ACC112 (cell line): Measurements from ENCODE around the gene MYBPH.

Experiments used
- H2AFZ ChIP-seq: fragments of 200-600 bp; sonication (generic); one replicate; pipeline ENCODE4 v1.6.0; 2017; ENCODE audit warnings: antibody characterized with exemption, low read length; ENCODE audit not compliant: unreplicated experiment
- H3K27ac ChIP-seq: fragments of 200-600 bp; sonication (generic); 2 replicates; pipeline ENCODE4 v1.5.1; 2014; ENCODE audit warnings: low read depth, mild to moderate bottlenecking, antibody characterized with exemption, low read length, moderate library complexity
- H3K27me3 ChIP-seq: fragments of 200-600 bp; sonication (generic); 2 replicates; pipeline ENCODE4 v1.6.1; 2014; ENCODE audit warnings: mild to moderate bottlenecking, antibody characterized with exemption, low read length, moderate library complexity, mixed read lengths; ENCODE audit not compliant: insufficient read depth
- H3K36me3 ChIP-seq: fragments of 200-600 bp; sonication (generic); 2 replicates; pipeline ENCODE4 v1.6.1; 2016; ENCODE audit warnings: mild to moderate bottlenecking, antibody characterized with exemption, low read length, moderate library complexity, mixed read lengths; ENCODE audit not compliant: insufficient read depth
- H3K4me1 ChIP-seq: fragments of 200-600 bp; sonication (generic); one replicate; pipeline ENCODE4 v1.6.1; 2016; ENCODE audit warnings: low read length, mixed read lengths; ENCODE audit not compliant: insufficient read depth, unreplicated experiment, control insufficient read depth
- H3K4me3 ChIP-seq: fragments of 200-600 bp; sonication (generic); 2 replicates; pipeline ENCODE4 v1.5.1; 2014; ENCODE audit warnings: mild to moderate bottlenecking, low read depth, low read length
- H3K79me2 ChIP-seq: fragments of 200-600 bp; sonication (generic); one replicate; pipeline ENCODE4 v1.6.0; 2016; ENCODE audit warnings: low read length; ENCODE audit not compliant: control insufficient read depth, unreplicated experiment, insufficient read depth

Gene MYBPH

DNA sequence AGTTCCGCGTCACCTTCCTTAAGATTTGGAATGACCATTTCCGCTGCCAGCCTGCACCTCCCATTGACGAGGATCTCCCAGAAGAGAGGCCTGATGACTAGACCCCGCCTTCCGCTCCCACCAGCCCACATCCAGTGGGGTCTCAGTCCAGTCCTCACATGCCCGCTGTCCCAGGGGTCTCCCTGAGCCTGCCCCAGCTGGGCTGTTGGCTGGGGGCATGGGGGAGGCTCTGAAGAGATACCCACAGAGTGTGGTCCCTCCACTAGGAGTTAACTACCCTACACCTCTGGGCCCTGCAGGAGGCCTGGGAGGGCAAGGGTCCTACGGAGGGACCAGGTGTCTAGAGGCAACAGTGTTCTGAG is 9.8 kb downstream of the MYBPH start:
- Histone ChIP-seq H3K27me3 (no peaks in the 10 kb centered on the region), H3K4me1 (peaks cover 5% of the 10 kb centered on the region), H3K27ac (no peak overlapping the region), H2AFZ (no peak overlapping the region), H3K36me3 (no peaks in the 10 kb centered on the region), H3K79me2 (no peaks in the 10 kb centered on the region), H3K4me3 (no peak overlapping the region)

DNA sequence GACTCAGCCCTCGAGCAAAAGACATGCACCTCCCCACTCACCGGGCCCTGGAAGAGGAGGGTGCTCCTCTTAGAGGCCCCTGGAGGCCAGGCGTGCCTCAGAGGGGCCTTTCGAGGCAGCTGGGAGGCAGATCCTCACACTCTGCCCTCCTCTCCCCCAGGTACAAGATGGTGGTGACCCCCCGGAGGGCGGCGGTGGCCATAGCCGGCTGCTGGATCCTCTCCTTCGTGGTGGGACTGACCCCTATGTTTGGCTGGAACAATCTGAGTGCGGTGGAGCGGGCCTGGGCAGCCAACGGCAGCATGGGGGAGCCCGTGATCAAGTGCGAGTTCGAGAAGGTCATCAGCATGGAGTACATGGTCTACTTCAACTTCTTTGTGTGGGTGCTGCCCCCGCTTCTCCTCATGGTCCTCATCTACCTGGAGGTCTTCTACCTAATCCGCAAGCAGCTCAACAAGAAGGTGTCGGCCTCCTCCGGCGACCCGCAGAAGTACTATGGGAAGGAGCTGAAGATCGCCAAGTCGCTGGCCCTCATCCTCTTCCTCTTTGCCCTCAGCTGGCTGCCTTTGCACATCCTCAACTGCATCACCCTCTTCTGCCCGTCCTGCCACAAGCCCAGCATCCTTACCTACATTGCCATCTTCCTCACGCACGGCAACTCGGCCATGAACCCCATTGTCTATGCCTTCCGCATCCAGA is 10.4 kb downstream of the MYBPH start:
- H3K4me1 ChIP-seq = peaks cover 5% of the 10 kb centered on the region
- no peaks in the 10 kb centered on the region for H3K27me3 ChIP-seq
- no peaks in the 10 kb centered on the region for H3K79me2 ChIP-seq

DNA sequence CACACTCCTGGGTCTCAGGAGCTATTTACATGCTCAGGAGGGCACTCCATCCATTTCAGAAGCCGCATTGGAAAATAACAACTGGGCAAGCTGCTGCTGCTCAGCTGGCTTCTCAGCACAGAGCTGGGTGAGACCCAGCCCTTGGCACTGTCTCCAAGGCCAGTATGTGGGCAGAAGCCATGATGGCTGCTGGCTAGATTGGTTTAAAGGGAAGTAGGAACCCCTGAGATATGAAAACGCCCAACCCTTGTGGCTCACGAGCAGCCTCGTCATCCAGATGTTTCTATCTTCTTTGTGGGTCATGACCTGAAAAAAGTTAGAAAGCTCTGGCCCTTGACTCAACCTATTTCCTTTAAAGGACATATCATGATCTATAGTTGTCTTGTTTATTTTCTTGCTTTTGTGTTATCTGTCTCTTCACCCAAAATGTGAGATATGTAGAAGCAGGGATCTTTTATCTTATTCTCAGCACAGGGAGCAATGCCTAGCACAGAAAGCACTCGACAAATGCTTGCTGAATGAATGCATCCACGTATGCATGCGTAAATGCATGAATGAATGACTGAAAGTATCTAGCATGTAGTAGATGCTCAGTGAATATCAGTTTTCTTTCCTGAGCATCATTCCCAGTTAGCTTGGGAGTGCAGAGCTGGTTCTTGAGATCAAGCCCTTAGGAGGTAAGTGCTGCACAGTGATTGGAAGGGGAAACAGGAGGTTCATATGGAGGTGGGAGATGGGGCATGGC is 11.6 kb downstream of the MYBPH start:
- H3K27me3 ChIP-seq = no peaks in the 10 kb centered on the region
- no peaks in the 10 kb centered on the region for H3K79me2 ChIP-seq
- H3K4me1 ChIP-seq = peaks cover 5% of the 10 kb centered on the region
- no peak overlapping the region for H3K4me3 ChIP-seq
- H2AFZ ChIP-seq = no peak overlapping the region
- H3K36me3 ChIP-seq = no peaks in the 10 kb centered on the region
- H3K27ac ChIP-seq = no peak overlapping the region

More for the DNA sequence above, 10.4 kb downstream of the MYBPH start:
- no peak overlapping the region for H2AFZ ChIP-seq
- no peaks in the 10 kb centered on the region for H3K36me3 ChIP-seq
- no peak overlapping the region for H3K4me3 ChIP-seq
- H3K27ac ChIP-seq = no peak overlapping the region

DNA sequence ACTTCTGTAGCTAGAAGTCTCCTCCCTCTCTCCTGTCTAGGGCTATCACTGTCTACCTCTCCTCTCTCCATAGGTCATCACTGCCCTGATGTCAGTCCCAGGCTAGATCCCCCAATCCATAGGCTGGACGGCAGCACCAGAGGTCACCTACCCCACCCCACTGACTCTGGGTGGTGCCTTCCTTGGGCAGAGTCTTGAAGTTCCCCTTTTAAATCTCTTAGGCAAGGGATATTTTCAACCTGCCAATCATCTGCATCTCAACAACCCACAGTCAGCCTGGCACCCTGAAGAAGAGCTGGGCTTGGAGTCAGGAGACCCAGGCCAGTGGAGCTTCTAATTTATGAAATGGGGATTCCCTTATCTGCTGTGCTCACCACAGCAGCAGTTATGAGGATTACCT is 13.2 kb downstream of the MYBPH start:
- Histone ChIP-seq H2AFZ (no peak overlapping the region), H3K36me3 (no peaks in the 10 kb centered on the region), H3K27me3 (no peaks in the 10 kb centered on the region), H3K27ac (no peak overlapping the region), H3K4me1 (peaks cover 5% of the 10 kb centered on the region), H3K4me3 (no peak overlapping the region), H3K79me2 (no peaks in the 10 kb centered on the region)

DNA sequence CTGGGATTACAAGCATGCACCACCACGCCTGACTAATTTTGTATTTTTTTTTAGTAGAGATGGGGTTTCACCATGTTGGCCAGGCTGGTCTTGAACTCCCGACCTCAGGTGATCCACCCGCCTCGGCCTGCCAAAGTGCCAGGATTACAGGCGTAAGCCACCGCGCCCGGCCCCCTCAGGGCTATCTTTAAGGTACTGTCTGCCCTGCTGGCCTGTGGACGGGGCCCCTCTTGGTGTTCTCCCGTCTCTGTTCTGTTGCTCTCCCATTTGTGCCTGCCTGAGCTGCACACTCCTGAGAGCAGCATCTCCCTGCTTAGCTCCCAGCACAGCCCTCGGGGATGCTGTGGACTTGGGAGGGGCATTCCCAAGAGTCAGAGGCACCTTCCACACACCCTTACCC is 13.9 kb downstream of the MYBPH start:
- Histone ChIP-seq H3K27ac (no peak overlapping the region), H3K4me3 (no peak overlapping the region), H3K27me3 (no peaks in the 10 kb centered on the region), H3K4me1 (no peaks in the 10 kb centered on the region), H3K36me3 (no peaks in the 10 kb centered on the region), H3K79me2 (no peaks in the 10 kb centered on the region), H2AFZ (no peak overlapping the region)

DNA sequence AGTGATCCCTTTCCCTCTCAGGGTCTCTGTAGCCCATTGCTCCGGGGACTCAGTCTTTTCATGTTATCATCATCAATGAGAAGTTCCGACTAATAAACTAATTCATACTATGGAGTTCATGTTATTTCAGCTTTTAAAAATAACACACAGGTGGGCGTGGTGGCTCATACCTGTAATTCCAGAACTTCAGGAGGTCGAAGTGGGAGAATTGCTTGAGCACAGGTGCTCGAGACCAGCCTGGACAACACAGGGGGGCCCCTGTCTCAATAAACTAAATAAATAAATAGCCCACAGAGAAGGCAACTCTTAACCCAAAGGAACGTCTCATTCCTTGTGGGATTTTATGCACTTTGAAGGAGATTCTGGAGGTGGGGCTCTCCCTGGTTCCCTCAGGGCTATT is 14.5 kb downstream of the MYBPH start:
- Histone ChIP-seq H3K4me3 (no peak overlapping the region), H3K4me1 (no peaks in the 10 kb centered on the region), H3K27ac (no peak overlapping the region), H3K27me3 (no peaks in the 10 kb centered on the region), H3K36me3 (no peaks in the 10 kb centered on the region), H3K79me2 (no peaks in the 10 kb centered on the region), H2AFZ (no peak overlapping the region)

DNA sequence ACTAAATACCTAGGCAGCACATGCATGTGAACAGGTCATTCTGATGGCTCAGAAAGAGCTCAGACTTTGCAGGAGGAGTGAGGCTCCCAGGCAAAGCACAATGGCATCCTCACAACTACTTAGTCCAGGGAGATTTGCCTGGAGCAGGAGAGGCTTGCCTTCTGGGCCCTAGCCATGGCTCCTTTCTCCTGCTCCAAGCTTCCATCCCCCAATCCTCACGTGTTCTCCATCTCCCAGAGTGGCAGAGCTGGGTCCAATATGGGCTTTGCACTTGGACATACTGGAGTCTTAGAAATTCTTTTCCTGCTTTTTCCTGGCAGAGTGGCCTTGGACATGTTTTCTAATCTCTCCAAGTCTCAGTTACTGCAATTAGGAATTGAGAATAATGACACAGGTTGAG is 15.8 kb downstream of the MYBPH start:
- Histone ChIP-seq H3K27ac (no peak overlapping the region), H3K27me3 (no peaks in the 10 kb centered on the region), H3K4me3 (no peak overlapping the region), H3K4me1 (no peaks in the 10 kb centered on the region), H3K36me3 (no peaks in the 10 kb centered on the region), H3K79me2 (no peaks in the 10 kb centered on the region), H2AFZ (no peak overlapping the region)

DNA sequence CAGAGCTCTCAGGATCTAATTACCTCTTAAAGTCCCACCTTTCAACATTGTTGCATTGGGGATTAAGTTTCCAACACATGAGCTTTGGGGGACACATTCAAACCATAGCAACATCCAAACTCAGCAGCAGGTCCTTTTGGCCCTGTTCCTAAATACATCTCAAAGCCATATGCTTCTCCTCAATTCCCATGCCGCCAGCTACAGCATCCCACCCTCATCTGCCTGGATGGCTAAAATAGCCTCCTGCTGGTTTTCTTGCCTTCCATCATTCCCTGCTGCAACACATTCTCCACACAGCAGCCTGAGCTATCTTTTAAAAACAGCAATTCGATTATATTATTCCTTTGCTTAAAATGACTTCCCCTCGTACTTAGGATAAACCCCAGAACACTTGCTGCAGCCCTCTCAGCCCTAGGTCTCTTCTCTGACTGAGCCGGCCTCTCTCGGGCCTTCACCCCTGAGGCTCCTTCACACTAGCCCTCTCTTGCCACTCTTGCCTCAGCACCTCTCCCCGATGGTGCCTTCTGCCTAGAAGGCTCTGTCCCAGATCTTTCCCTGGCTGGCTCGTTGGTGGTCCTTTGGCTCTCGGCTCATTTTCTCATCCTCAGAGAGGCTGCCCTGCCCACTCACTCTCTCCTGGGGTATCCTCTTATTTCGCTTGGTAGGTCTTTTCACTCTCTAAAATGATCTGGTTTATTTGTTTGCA is 16.5 kb downstream of the MYBPH start:
- H3K27me3 ChIP-seq = no peaks in the 10 kb centered on the region
- no peak overlapping the region for H2AFZ ChIP-seq
- no peaks in the 10 kb centered on the region for H3K79me2 ChIP-seq
- H3K4me3 ChIP-seq = no peak overlapping the region
- H3K36me3 ChIP-seq = no peaks in the 10 kb centered on the region
- H3K27ac ChIP-seq = no peak overlapping the region
- peaks cover 7% of the 10 kb centered on the region for H3K4me1 ChIP-seq

DNA sequence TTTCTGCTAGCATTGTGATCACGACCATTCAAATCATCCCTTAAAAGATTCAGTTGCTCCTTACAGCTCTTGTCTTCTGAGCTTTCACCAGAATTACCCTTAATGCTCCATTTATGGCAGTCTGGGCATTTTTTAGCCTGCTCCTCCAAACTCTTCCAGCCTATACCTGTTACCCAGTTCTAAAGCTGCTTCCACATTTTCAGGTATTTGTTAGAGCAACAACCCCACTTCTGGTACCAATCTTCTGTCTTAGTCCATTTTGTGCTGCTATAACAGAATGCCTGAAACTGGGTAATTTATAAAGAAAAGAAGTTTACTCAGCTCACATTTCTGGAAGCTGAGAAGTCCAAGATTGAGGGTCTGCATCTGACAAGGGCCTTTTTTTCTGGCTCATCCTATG is 17.2 kb downstream of the MYBPH start:
- Histone ChIP-seq H3K27ac (no peak overlapping the region), H3K79me2 (no peaks in the 10 kb centered on the region), H3K36me3 (no peaks in the 10 kb centered on the region), H2AFZ (no peak overlapping the region), H3K27me3 (no peaks in the 10 kb centered on the region), H3K4me3 (no peak overlapping the region), H3K4me1 (peaks cover 14% of the 10 kb centered on the region)

DNA sequence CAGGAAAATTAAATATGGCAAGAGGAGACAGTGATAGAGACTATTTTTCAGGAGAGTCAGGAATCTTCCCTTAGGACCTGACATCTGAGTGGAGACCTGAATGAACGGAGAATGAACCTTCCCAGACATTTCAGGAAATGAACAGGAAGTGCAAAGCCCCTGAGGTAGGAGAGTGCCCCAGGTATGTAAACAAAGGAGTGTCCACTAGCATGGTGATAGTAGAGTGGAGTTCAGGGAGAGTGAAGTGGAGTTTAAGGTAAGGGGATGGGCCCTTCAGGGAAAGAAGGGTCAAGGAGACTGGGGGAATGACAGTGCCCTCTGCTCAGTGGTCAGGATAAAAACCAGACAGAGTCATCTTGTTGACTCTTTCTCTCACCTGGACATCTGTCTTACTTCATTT is 19.3 kb downstream of the MYBPH start:
- no peak overlapping the region for H3K4me3 ChIP-seq
- no peaks in the 10 kb centered on the region for H3K36me3 ChIP-seq
- H3K79me2 ChIP-seq = no peaks in the 10 kb centered on the region
- no peaks in the 10 kb centered on the region for H3K27me3 ChIP-seq
- H3K4me1 ChIP-seq = peaks cover 27% of the 10 kb centered on the region
- H3K27ac ChIP-seq = no peak overlapping the region
- H2AFZ ChIP-seq = no peak overlapping the region
